SK-N-MC (cell line): ENCODE data around the gene NDUFAF8.

Experiments
- DNase-seq: peaks from one replicate; pipeline ENCODE4 v3.0.0-alpha.2; 2011; ENCODE audit warnings: low read depth, low spot score
- H3K27ac ChIP-seq: fragments of 200-600 bp; sonication (generic); 2 replicates; pipeline ENCODE4 v1.5.1; 2016; ENCODE audit warnings: mixed run types
- H3K36me3 ChIP-seq: fragments of 200-600 bp; sonication (generic); 2 replicates; pipeline ENCODE4 v1.6.1; 2017; ENCODE audit warnings: antibody characterized with exemption, low read length, mixed read lengths; ENCODE audit not compliant: insufficient read depth
- H3K4me3 ChIP-seq: fragments of 200-600 bp; sonication (generic); 2 replicates; pipeline ENCODE4 v1.5.1; 2016
- H3K9ac ChIP-seq: fragments of 200-600 bp; sonication (generic); 2 replicates; pipeline ENCODE4 v1.8.0; 2017; ENCODE audit warnings: mixed run types, mixed read lengths; ENCODE audit not compliant: insufficient read length
- H3K9me3 ChIP-seq: fragments of 200-600 bp; sonication (generic); 2 replicates; pipeline ENCODE4 v1.6.1; 2017; ENCODE audit warnings: low read depth, mild to moderate bottlenecking, antibody characterized with exemption, low read length, moderate library complexity, mixed read lengths
- EZH2 ChIP-seq: fragments of 200-600 bp; sonication (generic); IDR thresholded peaks from one replicate; pipeline ENCODE4 v1.6.1; 2017; ENCODE audit warnings: antibody characterized with exemption
- FOXP2 ChIP-seq: optimal IDR thresholded peaks from 2 replicates; pipeline ENCODE3; 2011; ENCODE audit warnings: mild to moderate bottlenecking, moderate library complexity; ENCODE audit not compliant: insufficient read depth; ENCODE audit errors: extremely low read length, control extremely low read depth
- POLR2AphosphoS5 ChIP-seq: IDR thresholded peaks from 2 replicates; pipeline ENCODE4 v1.6.1; 2012; ENCODE audit warnings: mild to moderate bottlenecking, low read depth, low read length, borderline replicate concordance

The NDUFAF8 gene

GRCh38 chr17:81256616-81257015 is 17.5 kb downstream of the NDUFAF8 start:
- TF ChIP-seq POLR2AphosphoS5 (no peak), EZH2 (no peak), FOXP2 (no peak)
- Histone ChIP-seq H3K36me3 (no peaks in the 10 kb centered on the region; the same call in 1 of the 2 replicates), H3K4me3 (no peak overlapping the region), H3K9ac (no peak overlapping the region), H3K9me3 (no peaks in the 10 kb centered on the region), H3K27ac (no peak overlapping the region)
- no peak for DNase-seq

DNA sequence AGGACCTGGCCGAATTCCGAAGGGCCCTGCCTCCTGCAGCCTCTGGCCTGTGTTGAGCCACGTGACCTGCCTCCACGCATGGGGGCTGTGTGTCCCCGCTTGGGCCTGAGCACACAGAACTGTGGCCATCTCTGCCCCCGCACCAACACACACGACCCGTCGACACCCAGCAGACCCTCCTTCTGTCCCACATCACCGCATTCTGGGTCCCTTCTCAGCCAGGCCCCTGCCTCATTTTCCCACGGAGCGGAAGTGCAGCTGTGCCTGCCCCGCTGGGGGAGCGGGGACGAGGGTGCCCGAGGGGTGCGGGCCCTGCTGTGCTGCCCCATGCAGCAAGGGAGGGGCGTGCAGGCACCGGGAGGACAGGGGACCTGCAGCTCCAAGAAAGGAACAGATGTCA is 18.4 kb downstream of the NDUFAF8 start:
- Histone ChIP-seq H3K36me3 (no peaks in the 10 kb centered on the region; the same call in 1 of the 2 replicates), H3K4me3 (no peak overlapping the region), H3K9ac (no peak overlapping the region), H3K9me3 (no peaks in the 10 kb centered on the region), H3K27ac (no peak overlapping the region)
- DNase-seq: no peak
- TF ChIP-seq EZH2: no peak
- no peak for TF ChIP-seq POLR2AphosphoS5
- no peak for TF ChIP-seq FOXP2

GRCh38 chr17:81258292-81258691 is 19.2 kb downstream of the NDUFAF8 start:
- Histone ChIP-seq H3K27ac (no peak overlapping the region), H3K4me3 (no peak overlapping the region), H3K9me3 (no peaks in the 10 kb centered on the region), H3K9ac (no peak overlapping the region), H3K36me3 (no peaks in the 10 kb centered on the region; the same call in 1 of the 2 replicates)
- TF ChIP-seq EZH2 (no peak), FOXP2 (no peak), POLR2AphosphoS5 (no peak)
- no peak for DNase-seq

GRCh38 chr17:81259058-81259605 is 20.0 kb downstream of the NDUFAF8 start:
- Histone ChIP-seq H3K27ac (no peak overlapping the region), H3K4me3 (no peak overlapping the region), H3K36me3 (no peaks in the 10 kb centered on the region; the same call in 1 of the 2 replicates), H3K9me3 (no peaks in the 10 kb centered on the region), H3K9ac (no peak overlapping the region)
- DNase-seq: no peak
- TF ChIP-seq EZH2: no peak
- TF ChIP-seq FOXP2: no peak
- TF ChIP-seq POLR2AphosphoS5: no peak

GRCh38 chr17:81260171-81260570 is 21.1 kb downstream of the NDUFAF8 start:
- H3K9me3 ChIP-seq: no peaks in the 10 kb centered on the region
- no peak overlapping the region for H3K4me3 ChIP-seq
- H3K27ac ChIP-seq: no peak overlapping the region
- no peak overlapping the region for H3K9ac ChIP-seq
- TF ChIP-seq POLR2AphosphoS5: no peak
- TF ChIP-seq EZH2: no peak
- no peak for TF ChIP-seq FOXP2
- H3K36me3 ChIP-seq: no peaks in the 10 kb centered on the region; the same call in 1 of the 2 replicates
- no peak for DNase-seq

- Histone ChIP-seq H3K4me3 (no peak overlapping the region), H3K9me3 (no peaks in the 10 kb centered on the region)
- no peak for TF ChIP-seq POLR2AphosphoS5
- no peak for TF ChIP-seq FOXP2
- no peak for TF ChIP-seq EZH2
Observed at GRCh38 chr17:81260641-81261040, 21.5 kb downstream of the NDUFAF8 start.

GRCh38 chr17:81261096-81261495 is 22.0 kb downstream of the NDUFAF8 start:
- no peak overlapping the region for H3K9ac ChIP-seq
- no peak for TF ChIP-seq POLR2AphosphoS5
- no peak for TF ChIP-seq FOXP2
- TF ChIP-seq EZH2: no peak
- no peaks in the 10 kb centered on the region for H3K9me3 ChIP-seq
- no peak overlapping the region for H3K4me3 ChIP-seq
- peaks cover 3% of the 10 kb centered on the region; the same call in 1 of the 2 replicates for H3K36me3 ChIP-seq
- no peak for DNase-seq
- H3K27ac ChIP-seq: no peak overlapping the region

More at GRCh38 chr17:81260641-81261040, 21.5 kb downstream of the NDUFAF8 start:
- Histone ChIP-seq H3K9ac (no peak overlapping the region), H3K36me3 (peaks cover 3% of the 10 kb centered on the region; the same call in 1 of the 2 replicates), H3K27ac (no peak overlapping the region)
- no peak for DNase-seq

DNA sequence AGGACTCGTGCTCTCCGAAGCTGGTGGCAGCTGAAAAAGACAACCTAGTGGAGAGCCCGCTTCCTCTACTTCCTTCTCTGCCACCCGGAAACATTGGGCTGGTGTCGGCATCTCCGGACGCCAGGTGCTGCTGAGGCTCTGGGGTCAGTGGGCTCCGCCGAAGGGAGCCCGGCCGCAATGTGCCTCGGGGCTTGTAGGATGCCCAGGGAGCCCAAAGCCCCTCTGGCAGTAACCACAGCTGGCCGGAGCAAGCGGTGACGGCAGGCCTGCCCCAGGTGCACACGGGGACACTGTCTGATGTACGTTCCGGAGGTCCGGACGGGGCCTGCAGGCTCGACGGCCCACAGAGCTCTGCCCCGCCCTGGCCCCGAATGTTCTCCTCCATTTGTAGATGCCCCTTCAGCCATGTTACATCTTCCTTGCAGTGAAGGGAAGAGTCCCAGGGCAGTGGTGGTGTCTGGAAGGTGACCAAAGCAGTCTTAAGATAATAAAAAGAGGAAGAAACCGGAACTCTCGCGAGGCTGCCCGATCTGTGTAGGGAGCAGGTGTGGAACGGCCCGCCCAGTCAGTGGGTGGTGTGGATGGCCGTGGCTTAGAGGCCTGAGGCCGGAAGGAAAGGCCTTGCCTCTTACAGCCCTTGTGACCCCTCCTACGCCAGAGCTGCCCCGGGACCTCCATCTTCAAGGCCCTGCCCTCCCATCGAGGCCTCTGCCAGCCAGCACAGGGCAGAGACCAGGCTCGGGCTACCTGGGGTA is 22.6 kb downstream of the NDUFAF8 start:
- H3K9me3 ChIP-seq: no peaks in the 10 kb centered on the region
- H3K9ac ChIP-seq: no peak overlapping the region
- no peak overlapping the region for H3K27ac ChIP-seq
- no peak for DNase-seq
- TF ChIP-seq FOXP2 (no peak), POLR2AphosphoS5 (no peak), EZH2 (no peak)
- H3K36me3 ChIP-seq: peaks cover 3% of the 10 kb centered on the region; the same call in 1 of the 2 replicates
- H3K4me3 ChIP-seq: no peak overlapping the region
